GM18861 (cell line): ENCODE results near the gene LCN2.

Experiments
- ATAC-seq: cut with Tn5 transposase; IDR thresholded peaks from one replicate; pipeline ENCODE4 v1.9.1; 2021; ENCODE audit not compliant: unreplicated experiment

Gene LCN2

GRCh38 chr9:128114326-128115186 is 34.7 kb upstream of the LCN2 start:
- no peak for ATAC-seq

- ATAC-seq = no peak
These were observed 33.8 kb upstream of the LCN2 start for GRCh38 chr9:128115187-128116103.

- ATAC-seq = no peak
These were observed 32.9 kb upstream of the LCN2 start for GRCh38 chr9:128116104-128117083.

GRCh38 chr9:128117613-128118471 is 31.4 kb upstream of the LCN2 start:
- no peak for ATAC-seq

- no peak for ATAC-seq
These were observed 30.8 kb upstream of the LCN2 start for GRCh38 chr9:128118472-128118857.

GRCh38 chr9:128118971-128119665 is 30.1 kb upstream of the LCN2 start:
- ATAC-seq = no peak

GRCh38 chr9:128120061-128120740 is 29.1 kb upstream of the LCN2 start:
- no peak for ATAC-seq

GRCh38 chr9:128120741-128121465 is 28.4 kb upstream of the LCN2 start:
- no peak for ATAC-seq

GRCh38 chr9:128121466-128121810 is 27.8 kb upstream of the LCN2 start:
- ATAC-seq = no peak

GRCh38 chr9:128121924-128122808 is 27.1 kb upstream of the LCN2 start:
- ATAC-seq = no peak

- no peak for ATAC-seq
These were observed 26.5 kb upstream of the LCN2 start for GRCh38 chr9:128122809-128123175.

GRCh38 chr9:128123451-128124080 is 25.7 kb upstream of the LCN2 start:
- ATAC-seq = no peak

- no peak for ATAC-seq
These were observed 24.8 kb upstream of the LCN2 start for GRCh38 chr9:128124451-128124850.

GRCh38 chr9:128124873-128125579 is 24.2 kb upstream of the LCN2 start:
- no peak for ATAC-seq

GRCh38 chr9:128125580-128126354 is 23.5 kb upstream of the LCN2 start:
- no peak for ATAC-seq
